Heart left ventricle (tissue), 13 donors: ENCODE data around the gene CECR2.

Experiments
- POLR2A ChIP-seq, 2 donors: fragments of 450-650 bp; IDR thresholded peaks; one replicate each; pipeline ENCODE4 v1.6.1; 2017; ENCODE audit warnings: antibody characterized with exemption in 2 of 2, mild to moderate bottlenecking in 2 of 2, moderate library complexity in 2 of 2
- TF ChIP-seq, protein P1 (sequence below), 12 donors: fragments of 200-600 bp; sonication (generic) in 4 of 12; IDR thresholded peaks; one replicate each; pipeline versions ENCODE4 v1.5.0 to v1.8.0; 2018 to 2022; ENCODE audit warnings: antibody characterized with exemption in 12 of 12, mild to moderate bottlenecking in 5 of 12
- donor health status: ischemic (EF 13 %, LVEDD 7.1; RV severe dilation, severe dysfunction).
- donor health status: DM: no; HTN: yes; CAD: no.
- donor health status: DM: no; HTN: no; CAD: no.
- donor health status: ischemic (EF 25% LVEDD 6.9; RV normal size, moderate dysfunction).
- donor health status: ischemic (EF 25% LVEDD 5.7; RV mildly dilated, moderate dysfunction).
- donor health status: ischemic (EF 35%, LVEDD 5.7; RV mildly dilated, moderate dysfunction).
- donor health status: nonischemic (EF 11% LVEDD 7.7; RV severe dilation, severe dysfunction).
- donor health status: DM: yes; HTN: yes; CAD: no.
- donor health status: PGD.
- donor health status: ischemic (EF 29% LVEDD 5.4; RV normal size, mild dysfunction).
- donor health status: nonischemic (EF 23%, LVEDD 6.1; RV moderate dilation, normal function).

- TF ChIP-seq, protein P1, sequence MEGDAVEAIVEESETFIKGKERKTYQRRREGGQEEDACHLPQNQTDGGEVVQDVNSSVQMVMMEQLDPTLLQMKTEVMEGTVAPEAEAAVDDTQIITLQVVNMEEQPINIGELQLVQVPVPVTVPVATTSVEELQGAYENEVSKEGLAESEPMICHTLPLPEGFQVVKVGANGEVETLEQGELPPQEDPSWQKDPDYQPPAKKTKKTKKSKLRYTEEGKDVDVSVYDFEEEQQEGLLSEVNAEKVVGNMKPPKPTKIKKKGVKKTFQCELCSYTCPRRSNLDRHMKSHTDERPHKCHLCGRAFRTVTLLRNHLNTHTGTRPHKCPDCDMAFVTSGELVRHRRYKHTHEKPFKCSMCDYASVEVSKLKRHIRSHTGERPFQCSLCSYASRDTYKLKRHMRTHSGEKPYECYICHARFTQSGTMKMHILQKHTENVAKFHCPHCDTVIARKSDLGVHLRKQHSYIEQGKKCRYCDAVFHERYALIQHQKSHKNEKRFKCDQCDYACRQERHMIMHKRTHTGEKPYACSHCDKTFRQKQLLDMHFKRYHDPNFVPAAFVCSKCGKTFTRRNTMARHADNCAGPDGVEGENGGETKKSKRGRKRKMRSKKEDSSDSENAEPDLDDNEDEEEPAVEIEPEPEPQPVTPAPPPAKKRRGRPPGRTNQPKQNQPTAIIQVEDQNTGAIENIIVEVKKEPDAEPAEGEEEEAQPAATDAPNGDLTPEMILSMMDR (IDR thresholded peaks at IDR 0.05) = no peak
- no peak for TF ChIP-seq POLR2A (IDR thresholded peaks at IDR 0.05)
Observed at GRCh38 chr22:17451316-17451715, 82.1 kb downstream of the CECR2 start.
